AG08396 (cell line): ENCODE data around the gene F2.
"Not testable (repeated sequence)": the region's sequence is repeated elsewhere in the genome, so short reads cannot be mapped to it uniquely, and the experiment has no call there.

Experiments
- DNase-seq: peaks from one replicate; pipeline ENCODE4 v3.0.0; 2012; ENCODE audit warnings: low spot score, mixed read lengths

The F2 gene

GRCh38 chr11:46719048-46719542 is at the start of gene F2:
F2 (plus strand) TSS chr11:46719213; CDS start chr11:46719236, 23 bp downstream.
- no peak for DNase-seq

- DNase-seq = no peak
These were observed 49.3 kb upstream of the F2 start for GRCh38 chr11:46669711-46670139.

- not testable (repeated sequence) for DNase-seq
These were observed 48.5 kb upstream of the F2 start for GRCh38 chr11:46670521-46670920.

GRCh38 chr11:46671958-46672315 is 47.1 kb upstream of the F2 start:
- DNase-seq = no peak

- no peak for DNase-seq
These were observed 46.6 kb upstream of the F2 start for GRCh38 chr11:46672381-46672839.

GRCh38 chr11:46673713-46674462 is 45.1 kb upstream of the F2 start:
- no peak for DNase-seq

GRCh38 chr11:46674463-46675287 is 44.3 kb upstream of the F2 start:
- DNase-seq = no peak

- peak; percentile 86 for DNase-seq
These were observed 43.6 kb upstream of the F2 start for GRCh38 chr11:46675288-46675851.

GRCh38 chr11:46675949-46676348 is 43.1 kb upstream of the F2 start:
- DNase-seq = no peak

GRCh38 chr11:46676436-46677158 is 42.4 kb upstream of the F2 start:
- no peak for DNase-seq

- DNase-seq = no peak
These were observed 41.8 kb upstream of the F2 start for GRCh38 chr11:46677169-46677568.

- DNase-seq = no peak
These were observed 40.8 kb upstream of the F2 start for GRCh38 chr11:46677991-46678740.

- no peak for DNase-seq
These were observed 40.3 kb upstream of the F2 start for GRCh38 chr11:46678741-46679130.

- DNase-seq = no peak
These were observed 39.5 kb upstream of the F2 start for GRCh38 chr11:46679241-46680163.

GRCh38 chr11:46680164-46680760 is 38.8 kb upstream of the F2 start:
- DNase-seq = no peak

- DNase-seq = no peak
These were observed 38.2 kb upstream of the F2 start for GRCh38 chr11:46680815-46681214.

- no peak for DNase-seq
These were observed 37.2 kb upstream of the F2 start for GRCh38 chr11:46681814-46682213.

- DNase-seq = no peak
These were observed 36.0 kb upstream of the F2 start for GRCh38 chr11:46682773-46683752.

GRCh38 chr11:46684367-46684766 is 34.6 kb upstream of the F2 start:
- no peak for DNase-seq
